H1 (cell line): ENCODE measurements around the gene GDPD5. TPM values are rescaled to one million over a fixed set of nuclear protein-coding genes. Genes with fewer than 3 reads are reported as not detected.
A peak's percentile ranks its signal among the peaks of the same experiment; 100 is the strongest.

ENCODE experiments used
- JUND ChIP-seq: IDR thresholded peaks from 2 replicates; pipeline ENCODE4 v1.6.1; 2011; ENCODE audit warnings: mild to moderate bottlenecking, improper control_type of control experiment, low read length
- POLR2A ChIP-seq, 2 experiments: IDR thresholded peaks; 1 replicate in 1 of 2; 2 replicates in 1 of 2; pipeline ENCODE4 v1.6.1; 2011; ENCODE audit warnings: low read depth in 2 of 2, low read length in 2 of 2, mild to moderate bottlenecking in 2 of 2; ENCODE audit errors: control extremely low read depth in 1 of 2
- RAD21 ChIP-seq, 2 experiments: IDR thresholded peaks in 1 of 2; conservative IDR thresholded peaks in 1 of 2; 2 replicates each; pipeline ENCODE4 v1.6.1; 2011; ENCODE audit warnings: low read depth in 2 of 2, low read length in 2 of 2, improper control_type of control experiment in 1 of 2, inconsistent platforms in 1 of 2, mild to moderate bottlenecking in 1 of 2, moderate library complexity in 1 of 2
- SP1 ChIP-seq: IDR thresholded peaks from 2 replicates; pipeline ENCODE4 v1.6.1; 2011; ENCODE audit warnings: low read depth, low read length
- TBP ChIP-seq: IDR thresholded peaks from 2 replicates; pipeline ENCODE4 v1.6.1; 2011; ENCODE audit warnings: low read depth, low read length, improper control_type of control experiment
- TCF12 ChIP-seq: IDR thresholded peaks from 2 replicates; pipeline ENCODE4 v1.6.1; 2011; ENCODE audit warnings: low read depth, mild to moderate bottlenecking, low read length
- polyA plus RNA-seq, 7 experiments: library from polyadenylated mRNA; depleted of rRNA in 3 of 7; stranded (reverse) in 5 of 7; unstranded in 2 of 7; fragments of >200 nt in 5 of 7; fragments of 200-250 nt in 2 of 7; gene quantifications; 1 replicate in 5 of 7; 2 replicates in 1 of 7; 4 replicates in 1 of 7; pipeline versions ENCODE4 v1.2.1 to v1.2.3, GENCODE V29; 2011 to 2013; ENCODE audit warnings: missing spikeins in 2 of 7, mixed read lengths in 2 of 7
- total RNA-seq: library from RNA; stranded (reverse); fragmentation: NEBNext Ultra II Directional; extraction: Animal tissue kit (Norgen Biotek cat#: 25700); gene quantifications from 2 replicates; pipeline ENCODE4 v1.2.1, GENCODE V29; 2021

Gene GDPD5
- total and polyA plus RNA-seq, 2 of the 8 experiments (the other 6 are each of a cell fraction or from before 2014, with no cell fraction given), result 7.8 to 8.6 TPM

GRCh38 chr11:75554258-75555022, 28.7 kb upstream of the GDPD5 start (continued):
- TF ChIP-seq RAD21 (IDR thresholded peaks at IDR 0.05 in 1 of 2, conservative IDR thresholded peaks at IDR 0.05 in 1 of 2; ENCODE audit: low read depth in 2 of 2, low read length in 2 of 2) (no peak), SP1 (peak; percentile 73; the same call in 1 of the 2 replicates), TCF12 (0 out of 2 replicates have a peak, but pooled peaks have one; percentile 41), JUND (0 out of 2 replicates have a peak, but pooled peaks have one; percentile 19), TBP (peak; percentile 57; the same call in 1 of the 2 replicates), POLR2A (IDR thresholded peaks at IDR 0.05; ENCODE audit: control extremely low read depth in 1 of 2, low read depth in 2 of 2, low read length in 2 of 2) (0 out of 3 replicates have a peak, but pooled peaks of 1 of the 2 experiments have one; percentile 65)
